Stomach smooth muscle (tissue), 2 donors: ENCODE data around the gene PTPRG.
"Not testable (repeated sequence)": the region's sequence is repeated elsewhere in the genome, so short reads cannot be mapped to it uniquely, and the experiment has no call there.

Experiments used
- H3K27ac ChIP-seq: one replicate; pipeline ENCODE4 v1.7.0; 2013; ENCODE audit warnings: mild to moderate bottlenecking, low read length, inconsistent platforms
- H3K27me3 ChIP-seq, 2 donors: one replicate each; pipeline ENCODE4 v1.7.0; 2013; ENCODE audit warnings: low read length in 2 of 2; ENCODE audit not compliant: insufficient read depth in 2 of 2, control insufficient read depth in 1 of 2
- H3K36me3 ChIP-seq, 2 donors: one replicate each; pipeline ENCODE4 v1.7.0; 2013; ENCODE audit warnings: low read length in 2 of 2; ENCODE audit not compliant: control insufficient read depth in 2 of 2, insufficient read depth in 2 of 2
- H3K4me1 ChIP-seq: one replicate; pipeline ENCODE4 v1.7.0; 2013; ENCODE audit warnings: low read length; ENCODE audit not compliant: control insufficient read depth, insufficient read depth
- H3K4me3 ChIP-seq, 2 donors: one replicate each; pipeline ENCODE4 v1.7.0; 2013; ENCODE audit warnings: low read length in 2 of 2
- H3K9ac ChIP-seq, 2 donors: one replicate each; pipeline ENCODE4 v1.7.0; 2013; ENCODE audit warnings: low read length in 2 of 2, mild to moderate bottlenecking in 1 of 2
- H3K9me3 ChIP-seq, 2 donors: one replicate each; pipeline ENCODE4 v1.7.0; 2013; ENCODE audit warnings: low read length in 2 of 2; ENCODE audit not compliant: control insufficient read depth in 2 of 2
- donor health status: healthy.
- donor health status: Pancreatic carcinoma.

Gene PTPRG

DNA sequence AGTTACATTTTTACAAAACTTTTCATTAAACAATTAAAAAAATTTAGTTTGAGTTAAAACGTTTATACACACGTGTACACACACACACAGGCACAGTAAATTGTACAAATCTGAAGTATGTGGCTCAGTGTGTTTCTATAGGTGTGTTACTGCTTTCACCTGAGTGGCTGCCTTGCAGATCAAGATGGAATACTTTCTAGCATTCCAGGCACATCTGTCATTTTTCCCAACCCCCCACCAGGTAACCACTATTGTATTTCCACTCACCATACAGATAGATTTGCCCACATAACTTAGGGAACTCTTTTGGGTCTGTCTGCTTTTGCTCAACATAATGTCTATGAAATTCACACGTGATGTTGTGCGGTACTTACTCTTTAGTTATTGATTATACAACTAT lies 141.1 kb downstream of the PTPRG start:
- no peak overlapping the region for H3K4me3 ChIP-seq
- peaks cover 17% of the 10 kb centered on the region for H3K4me1 ChIP-seq
- H3K27me3 ChIP-seq, result no peaks in the 10 kb centered on the region
- H3K9ac ChIP-seq, result no peak overlapping the region
- H3K36me3 ChIP-seq, result no peaks in the 10 kb centered on the region
- no peaks in the 10 kb centered on the region for H3K9me3 ChIP-seq
- no peak overlapping the region for H3K27ac ChIP-seq

DNA sequence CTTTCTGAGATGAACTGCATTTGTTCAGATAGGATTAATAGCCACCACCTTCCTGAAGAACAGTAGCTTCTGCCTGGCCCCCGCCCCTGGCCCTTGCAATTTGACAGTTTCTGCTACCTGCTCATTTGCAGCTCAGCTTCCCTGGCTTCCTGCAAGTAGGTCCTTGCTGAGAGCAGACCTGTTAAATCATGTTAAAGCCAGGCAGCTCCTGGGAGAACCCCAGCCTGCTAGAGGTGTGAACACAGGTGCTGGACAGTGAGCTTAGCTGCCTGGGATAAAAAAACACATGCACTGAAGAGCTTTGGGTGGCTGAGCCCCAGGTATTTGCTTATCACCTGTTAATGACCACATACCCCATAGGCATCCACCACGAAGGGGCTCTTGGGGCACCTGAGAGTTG lies 143.4 kb downstream of the PTPRG start:
- no peaks in the 10 kb centered on the region for H3K9me3 ChIP-seq
- no peak overlapping the region for H3K9ac ChIP-seq
- H3K27me3 ChIP-seq, result no peaks in the 10 kb centered on the region
- no peak overlapping the region for H3K27ac ChIP-seq
- H3K36me3 ChIP-seq, result no peaks in the 10 kb centered on the region
- H3K4me1 ChIP-seq, result peaks cover 17% of the 10 kb centered on the region
- H3K4me3 ChIP-seq, result no peak overlapping the region

DNA sequence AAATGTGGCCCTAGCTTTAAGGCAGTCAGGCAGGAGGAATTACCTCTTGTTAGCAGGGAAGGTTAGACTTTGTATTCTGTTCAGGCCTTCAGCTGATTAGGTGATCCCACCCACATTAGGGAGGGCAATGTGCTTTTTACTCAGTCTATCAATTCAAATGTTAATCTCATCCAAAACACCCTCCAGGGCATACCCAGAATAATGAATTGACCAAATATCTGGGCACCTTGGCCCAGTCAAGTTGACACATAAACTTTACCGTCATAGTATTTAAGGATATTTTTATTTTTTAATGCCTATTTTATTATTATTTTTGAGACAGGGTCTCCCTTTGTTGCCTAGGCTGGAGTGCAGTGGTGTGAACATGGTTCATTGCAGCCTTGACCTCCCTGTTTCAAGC lies 146.1 kb downstream of the PTPRG start:
- Histone ChIP-seq H3K9ac (no peak overlapping the region), H3K4me1 (peaks cover 5% of the 10 kb centered on the region), H3K9me3 (no peaks in the 10 kb centered on the region), H3K36me3 (no peaks in the 10 kb centered on the region), H3K4me3 (no peak overlapping the region), H3K27me3 (no peaks in the 10 kb centered on the region), H3K27ac (no peak overlapping the region)

DNA sequence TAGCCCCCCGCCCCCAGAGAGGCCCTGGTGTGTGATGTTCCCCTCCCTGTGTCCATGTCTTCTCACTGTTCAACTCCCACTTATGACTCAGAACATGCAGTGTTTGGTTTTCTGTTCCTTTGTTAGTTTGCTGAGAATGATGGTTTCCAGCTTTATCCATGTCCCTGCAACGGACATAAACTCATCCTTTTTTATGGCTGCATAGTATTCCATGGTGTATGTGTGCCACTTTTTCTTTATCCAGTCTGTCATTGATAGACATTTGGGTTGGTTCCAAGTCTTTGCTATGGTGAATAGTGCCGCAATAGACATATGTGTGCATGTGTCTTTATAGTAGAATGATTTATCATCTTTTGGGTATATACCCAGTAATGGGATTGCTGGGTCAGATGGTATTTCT lies 149.5 kb downstream of the PTPRG start:
- H3K4me3 ChIP-seq, H3K36me3 ChIP-seq, H3K27me3 ChIP-seq, H3K9me3 ChIP-seq, H3K27ac ChIP-seq, H3K9ac ChIP-seq, H3K4me1 ChIP-seq: not testable (repeated sequence)

DNA sequence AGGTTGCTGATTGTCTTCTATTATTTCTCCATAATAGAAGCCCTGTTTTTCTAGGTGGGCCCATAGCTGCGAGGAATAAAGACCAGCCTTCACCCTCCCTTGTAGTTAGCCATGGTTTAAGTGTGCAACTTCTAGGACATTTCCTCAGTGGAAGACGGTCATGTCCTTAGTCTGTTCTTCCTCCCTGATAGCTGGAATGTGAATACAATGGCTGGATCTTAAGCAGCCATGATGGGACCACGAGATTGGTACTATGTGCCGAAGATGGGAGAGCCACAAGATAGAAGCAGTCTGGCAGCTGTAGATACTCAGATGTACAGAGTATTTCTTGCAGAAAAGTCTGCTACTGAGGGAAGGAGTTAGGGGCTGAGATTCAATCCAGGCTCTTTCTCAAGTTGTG lies 152.9 kb downstream of the PTPRG start:
- no peak overlapping the region for H3K27ac ChIP-seq

DNA sequence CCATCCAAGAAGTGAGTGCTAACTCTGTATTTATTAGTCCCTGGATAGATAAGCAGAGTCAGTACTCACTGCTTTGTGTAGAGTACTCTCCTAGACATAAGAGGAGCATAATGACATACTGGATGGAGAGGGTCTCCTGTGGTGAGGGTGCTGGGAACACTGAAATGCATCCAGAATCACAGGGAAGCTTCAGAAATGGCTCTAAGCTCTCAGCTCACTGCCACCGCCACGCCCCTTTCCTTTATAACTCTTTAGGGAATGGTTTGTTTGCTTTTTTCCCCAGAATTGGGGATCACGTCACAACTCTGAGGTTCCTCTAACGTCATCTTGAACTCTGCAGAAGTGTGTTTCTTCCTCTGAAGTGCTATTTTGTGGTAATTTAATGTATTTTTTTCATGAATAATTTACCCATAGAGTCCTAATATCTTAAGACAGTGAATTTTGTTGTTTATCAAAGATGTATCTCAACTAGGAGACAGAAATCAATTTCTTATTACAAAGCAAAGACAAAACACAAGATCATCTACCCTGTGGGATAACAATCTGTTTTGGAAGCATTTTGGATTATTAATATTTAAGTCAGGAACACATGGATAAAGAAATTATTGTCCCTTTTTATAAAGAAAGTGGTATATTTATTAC lies 154.6 kb downstream of the PTPRG start:
- peaks cover 0 to 3% of the 10 kb centered on the region in 2 donors for H3K9me3 ChIP-seq
- H3K27ac ChIP-seq, result no peak overlapping the region
- H3K27me3 ChIP-seq, result no peaks in the 10 kb centered on the region
- H3K4me3 ChIP-seq, result no peak overlapping the region
- H3K9ac ChIP-seq, result no peak overlapping the region
- no peaks in the 10 kb centered on the region for H3K36me3 ChIP-seq
- peaks cover 8% of the 10 kb centered on the region for H3K4me1 ChIP-seq

More for the DNA sequence above, 152.9 kb downstream of the PTPRG start:
- no peaks in the 10 kb centered on the region for H3K27me3 ChIP-seq
- H3K9me3 ChIP-seq, result peaks cover 0 to 3% of the 10 kb centered on the region in 2 donors
- peaks cover 6% of the 10 kb centered on the region for H3K4me1 ChIP-seq
- H3K4me3 ChIP-seq, result no peak overlapping the region
- no peak overlapping the region for H3K9ac ChIP-seq
- no peaks in the 10 kb centered on the region for H3K36me3 ChIP-seq

DNA sequence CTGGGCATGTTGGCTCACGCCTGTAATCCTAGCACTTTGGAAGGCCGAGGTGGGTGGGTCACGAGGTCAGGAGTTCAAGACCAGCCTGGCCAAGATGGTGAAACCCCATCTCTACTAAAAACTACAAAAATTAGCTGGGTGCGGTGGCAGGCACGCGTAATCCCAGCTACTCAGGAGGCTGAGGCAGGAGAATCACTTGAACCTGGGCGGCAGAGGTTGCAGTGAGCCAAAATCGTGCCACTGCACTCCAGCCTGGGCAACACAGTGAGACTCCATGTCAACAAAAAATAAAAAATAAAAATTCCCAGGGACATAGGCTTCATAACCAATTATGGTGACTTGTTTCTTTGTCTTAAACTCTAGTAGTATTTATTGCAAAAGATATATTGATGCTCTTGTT lies 155.3 kb downstream of the PTPRG start:
- H3K27ac ChIP-seq, H3K36me3 ChIP-seq, H3K4me3 ChIP-seq, H3K9me3 ChIP-seq, H3K4me1 ChIP-seq, H3K27me3 ChIP-seq, H3K9ac ChIP-seq: not testable (repeated sequence)

DNA sequence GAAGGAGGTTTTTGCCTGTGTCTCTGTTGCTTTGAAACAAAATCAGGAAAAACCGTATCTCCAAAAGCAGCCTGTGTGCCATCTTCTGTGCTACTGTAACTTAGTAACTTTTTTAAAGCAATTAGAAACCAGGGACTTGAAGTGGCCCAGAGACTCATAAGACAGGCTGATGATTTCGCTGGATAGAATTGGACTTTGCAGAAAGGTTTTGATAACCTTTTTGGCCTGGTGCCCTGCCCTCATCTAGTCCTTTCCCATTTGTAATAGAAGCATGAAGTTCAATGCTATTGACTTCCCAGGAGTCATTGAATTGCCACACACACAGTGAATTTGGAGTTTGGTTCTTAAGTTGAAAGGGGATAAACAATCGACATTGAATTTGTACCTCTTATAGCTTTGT lies 157.2 kb downstream of the PTPRG start:
- Histone ChIP-seq H3K27ac (no peak overlapping the region), H3K4me3 (no peak overlapping the region), H3K27me3 (no peaks in the 10 kb centered on the region), H3K9me3 (peaks cover 0 to 3% of the 10 kb centered on the region in 2 donors), H3K4me1 (peaks cover 8% of the 10 kb centered on the region), H3K36me3 (no peaks in the 10 kb centered on the region), H3K9ac (no peak overlapping the region)

DNA sequence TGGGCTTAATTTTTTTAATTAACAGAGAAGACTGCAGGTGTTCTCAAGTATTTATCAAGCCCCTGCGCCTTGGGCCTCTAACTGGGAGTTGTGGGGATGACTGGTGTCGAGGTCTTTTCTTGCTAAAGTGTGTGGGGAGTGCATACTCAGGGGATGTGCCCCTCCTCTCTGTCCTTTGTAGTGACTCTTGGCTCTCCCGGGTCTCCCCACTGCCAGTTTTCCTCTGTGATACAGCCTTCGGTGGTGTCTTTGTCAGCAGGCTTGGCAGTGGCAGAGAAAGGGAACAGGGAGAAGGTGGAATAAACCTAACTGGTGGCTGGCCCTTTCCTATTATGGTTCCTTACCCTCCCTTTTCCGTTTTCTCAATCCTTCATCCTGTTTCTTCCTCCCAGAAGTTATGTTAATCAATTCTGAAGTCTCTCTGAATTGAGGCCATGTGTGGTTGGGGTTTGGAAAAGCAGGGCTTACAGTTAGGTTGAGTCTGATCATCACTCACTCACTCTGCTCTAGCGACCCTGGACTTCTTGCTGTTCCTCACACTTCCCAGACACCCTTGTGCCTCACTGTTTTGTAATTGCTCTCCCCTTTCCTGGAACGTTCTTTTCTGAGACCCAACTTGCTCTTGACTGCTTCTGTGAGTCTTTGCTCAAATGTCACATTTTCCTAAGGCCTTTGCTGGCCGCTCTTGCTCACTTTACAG lies 158.1 kb downstream of the PTPRG start:
- peaks cover 8% of the 10 kb centered on the region for H3K4me1 ChIP-seq

DNA sequence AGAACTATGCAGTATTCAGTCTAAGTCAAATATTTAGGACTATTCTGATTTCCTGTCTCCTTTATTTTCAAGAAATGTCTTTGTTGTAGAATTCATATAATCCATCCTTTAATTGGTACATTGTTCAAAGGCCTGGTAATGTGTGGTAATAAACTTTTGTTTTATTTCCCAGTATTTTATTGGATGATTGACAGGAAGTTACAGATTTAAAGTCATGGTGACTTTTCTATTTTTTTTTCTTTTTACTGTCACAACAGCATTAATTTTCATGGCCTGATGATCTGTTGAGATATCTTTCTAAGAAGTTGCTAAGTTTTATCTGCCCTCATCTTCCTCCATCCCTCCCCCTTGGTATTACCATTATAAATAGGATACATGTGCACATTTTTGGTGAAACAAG lies 161.7 kb downstream of the PTPRG start:
- Histone ChIP-seq H3K36me3 (no peaks in the 10 kb centered on the region), H3K27me3 (no peaks in the 10 kb centered on the region), H3K9me3 (no peaks in the 10 kb centered on the region), H3K4me3 (no peak overlapping the region), H3K4me1 (peaks cover 8% of the 10 kb centered on the region), H3K27ac (no peak overlapping the region), H3K9ac (no peak overlapping the region)

More for the DNA sequence above, 158.1 kb downstream of the PTPRG start:
- Histone ChIP-seq H3K9ac (no peak overlapping the region), H3K27me3 (no peaks in the 10 kb centered on the region), H3K27ac (no peak overlapping the region), H3K36me3 (no peaks in the 10 kb centered on the region), H3K9me3 (no peaks in the 10 kb centered on the region), H3K4me3 (no peak overlapping the region)

DNA sequence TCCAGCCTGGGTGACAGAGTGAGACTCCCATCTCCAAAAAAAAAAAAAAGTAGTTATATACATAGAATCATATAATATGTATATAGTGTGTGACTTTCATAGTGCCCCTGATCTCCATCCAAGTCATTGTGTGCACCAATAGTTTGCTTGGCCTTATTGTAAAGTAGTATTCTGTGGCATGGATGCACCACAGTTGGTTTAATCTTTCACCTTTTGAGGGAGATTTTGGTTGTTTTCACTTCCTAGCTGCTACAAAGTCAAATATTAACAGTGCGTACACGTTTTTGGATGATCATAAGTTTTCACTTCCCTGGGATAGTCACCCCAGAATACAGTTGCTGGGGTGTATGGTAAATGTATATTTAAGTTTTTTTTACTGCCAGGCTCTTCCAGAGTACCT lies 162.8 kb downstream of the PTPRG start:
- peaks cover 3% of the 10 kb centered on the region for H3K4me1 ChIP-seq
- no peak overlapping the region for H3K4me3 ChIP-seq
- H3K9ac ChIP-seq, result no peak overlapping the region
- H3K27ac ChIP-seq, result no peak overlapping the region
- H3K27me3 ChIP-seq, result no peaks in the 10 kb centered on the region
- H3K9me3 ChIP-seq, result no peaks in the 10 kb centered on the region
- H3K36me3 ChIP-seq, result no peaks in the 10 kb centered on the region
